HG02588 (cell line): Measurements from ENCODE around the gene HES4.
"Not testable (repeated sequence)": the region's sequence is repeated elsewhere in the genome, so short reads cannot be mapped to it uniquely, and the experiment has no call there.

ENCODE experiments used
- ATAC-seq: cut with Tn5 transposase; IDR thresholded peaks from one replicate; pipeline ENCODE4 v1.9.1; 2021; ENCODE audit warnings: mild to moderate bottlenecking, moderate library complexity; ENCODE audit not compliant: unreplicated experiment

HES4 gene

GRCh38 chr1:981491-981954, 18.4 kb downstream of the HES4 start:
- no peak for ATAC-seq

GRCh38 chr1:980602-981395, 19.1 kb downstream of the HES4 start:
- ATAC-seq: no peak

- ATAC-seq: no peak
Measured at GRCh38 chr1:980137-980571, 19.7 kb downstream of the HES4 start.

- ATAC-seq: no peak
Measured at GRCh38 chr1:979744-980072, 20.2 kb downstream of the HES4 start.

- no peak for ATAC-seq
Measured at GRCh38 chr1:978835-979743, 20.8 kb downstream of the HES4 start.

GRCh38 chr1:978069-978834, 21.6 kb downstream of the HES4 start:
- no peak for ATAC-seq

GRCh38 chr1:976791-977190, 23.1 kb downstream of the HES4 start:
- ATAC-seq: not testable (repeated sequence)

- no peak for ATAC-seq
Measured at GRCh38 chr1:975896-976683, 23.8 kb downstream of the HES4 start.

- ATAC-seq: no peak
Measured at GRCh38 chr1:975365-975764, 24.5 kb downstream of the HES4 start.

GRCh38 chr1:974687-975328, 25.1 kb downstream of the HES4 start:
- ATAC-seq: no peak

GRCh38 chr1:974293-974640, 25.6 kb downstream of the HES4 start:
- ATAC-seq: no peak

GRCh38 chr1:973459-974292, 26.2 kb downstream of the HES4 start:
- ATAC-seq: no peak

- no peak for ATAC-seq
Measured at GRCh38 chr1:972726-973458, 27.0 kb downstream of the HES4 start.

GRCh38 chr1:971751-972506, 28.0 kb downstream of the HES4 start:
- ATAC-seq: no peak

- no peak for ATAC-seq
Measured at GRCh38 chr1:970973-971730, 28.7 kb downstream of the HES4 start.

- ATAC-seq: no peak
Measured at GRCh38 chr1:970242-970972, 29.5 kb downstream of the HES4 start.
